DMS53 treated with DMSO at 0.1 percent for 48 hours (cell line): Measurements from ENCODE around the gene ABHD11.
A peak's percentile ranks its signal among the peaks of the same experiment; 100 is the strongest.
"Not testable (repeated sequence)": the region's sequence is repeated elsewhere in the genome, so short reads cannot be mapped to it uniquely, and the experiment has no call there.

ENCODE experiments used
- DNase-seq: peaks from one replicate; lab custom pipeline; 2025; ENCODE audit not compliant: unreplicated experiment; lab: John Stamatoyannopoulos, UW

Gene ABHD11

GRCh38 chr7:73738612-73739386 lies at the start of gene ABHD11:
Gene ABHD11, minus strand, starts transcription at chr7:73738802. Its CDS starts 32 bp downstream, at chr7:73738770.
- DNase-seq, result peak; percentile 99

GRCh38 chr7:73787786-73788048 lies 49.1 kb upstream of the ABHD11 start:
- not testable (repeated sequence) for DNase-seq

GRCh38 chr7:73786588-73786987 lies 48.0 kb upstream of the ABHD11 start:
- DNase-seq, result no peak

GRCh38 chr7:73779517-73779916 lies 40.9 kb upstream of the ABHD11 start:
- no peak for DNase-seq

GRCh38 chr7:73778801-73779389 lies 40.3 kb upstream of the ABHD11 start:
- no peak for DNase-seq

- DNase-seq, result no peak
Observed at GRCh38 chr7:73774923-73775322, 36.3 kb upstream of the ABHD11 start.

- no peak for DNase-seq
Observed at GRCh38 chr7:73773700-73774517, 35.3 kb upstream of the ABHD11 start.

- DNase-seq, result no peak
Observed at GRCh38 chr7:73770860-73771670, 32.5 kb upstream of the ABHD11 start.

GRCh38 chr7:73770002-73770859 lies 31.6 kb upstream of the ABHD11 start, which contains the start of gene CLDN3:
Gene CLDN3, minus strand, starts transcription at chr7:73770270. Its CDS starts 221 bp downstream, at chr7:73770049.
- DNase-seq, result peak; percentile 96

GRCh38 chr7:73769481-73770001 lies 30.9 kb upstream of the ABHD11 start:
- peak; percentile 63 for DNase-seq

GRCh38 chr7:73768641-73769480 lies 30.3 kb upstream of the ABHD11 start:
- no peak for DNase-seq

GRCh38 chr7:73766556-73767229 lies 28.1 kb upstream of the ABHD11 start:
- DNase-seq, result no peak

GRCh38 chr7:73762659-73762999 lies 24.0 kb upstream of the ABHD11 start:
- no peak for DNase-seq

GRCh38 chr7:73761854-73762658 lies 23.5 kb upstream of the ABHD11 start:
- peak; percentile 35 for DNase-seq

- DNase-seq, result no peak
Observed at GRCh38 chr7:73758581-73759138, 20.1 kb upstream of the ABHD11 start.

- no peak for DNase-seq
Observed at GRCh38 chr7:73749931-73750776, 11.6 kb upstream of the ABHD11 start.

GRCh38 chr7:73746378-73746777 lies 7.8 kb upstream of the ABHD11 start:
- DNase-seq, result no peak
